ENCODE results near the gene IPO9.
"Not testable (repeated sequence)": the region's sequence is repeated elsewhere in the genome, so short reads cannot be mapped to it uniquely, and the experiment has no call there.

Gene IPO9

GRCh38 chr1:201889090-201889968 lies 60.4 kb downstream of the IPO9 start:
- DNase-seq = no peak

DNA sequence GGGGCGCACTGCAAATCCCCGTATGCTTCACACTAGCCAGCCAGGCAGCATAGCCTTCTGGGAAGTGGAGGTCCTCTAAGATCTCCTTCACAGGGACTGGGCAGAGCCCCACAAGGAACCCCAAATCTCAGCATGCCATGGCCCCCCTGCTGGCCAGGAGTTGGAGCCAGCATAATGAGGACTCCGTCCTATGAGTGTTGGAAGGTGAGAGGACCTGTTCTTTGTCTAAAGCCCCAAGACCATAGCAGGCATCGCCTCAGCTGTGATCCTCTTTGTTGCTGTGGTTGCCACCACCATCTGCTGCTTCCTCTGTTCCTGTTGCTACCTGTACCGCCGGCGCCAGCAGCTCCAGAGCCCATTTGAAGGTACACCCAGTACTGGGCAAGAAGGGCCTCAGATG lies 61.3 kb downstream of the IPO9 start:
- no peak for DNase-seq

GRCh38 chr1:201890806-201891450 lies 62.0 kb downstream of the IPO9 start:
- DNase-seq = no peak

DNA sequence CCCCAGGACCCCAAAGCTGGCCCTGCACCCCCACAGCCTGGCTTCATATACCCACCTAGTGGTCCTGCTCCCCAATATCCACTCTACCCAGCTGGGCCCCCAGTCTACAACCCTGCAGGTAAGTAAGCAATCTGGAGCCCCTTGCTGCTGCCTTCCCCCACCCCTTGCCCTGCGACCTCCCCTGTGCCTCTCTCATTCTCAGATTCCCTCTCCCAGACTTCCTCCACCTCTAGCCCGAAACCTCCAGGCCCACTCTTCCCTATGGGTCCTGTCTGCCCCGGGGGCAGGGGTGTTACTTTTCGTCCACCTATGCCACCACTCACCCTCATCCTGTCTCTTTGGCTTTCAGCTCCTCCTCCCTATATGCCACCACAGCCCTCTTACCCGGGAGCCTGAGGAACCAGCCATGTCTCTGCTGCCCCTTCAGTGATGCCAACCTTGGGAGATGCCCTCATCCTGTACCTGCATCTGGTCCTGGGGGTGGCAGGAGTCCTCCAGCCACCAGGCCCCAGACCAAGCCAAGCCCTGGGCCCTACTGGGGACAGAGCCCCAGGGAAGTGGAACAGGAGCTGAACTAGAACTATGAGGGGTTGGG lies 62.6 kb downstream of the IPO9 start:
- no peak for DNase-seq

DNA sequence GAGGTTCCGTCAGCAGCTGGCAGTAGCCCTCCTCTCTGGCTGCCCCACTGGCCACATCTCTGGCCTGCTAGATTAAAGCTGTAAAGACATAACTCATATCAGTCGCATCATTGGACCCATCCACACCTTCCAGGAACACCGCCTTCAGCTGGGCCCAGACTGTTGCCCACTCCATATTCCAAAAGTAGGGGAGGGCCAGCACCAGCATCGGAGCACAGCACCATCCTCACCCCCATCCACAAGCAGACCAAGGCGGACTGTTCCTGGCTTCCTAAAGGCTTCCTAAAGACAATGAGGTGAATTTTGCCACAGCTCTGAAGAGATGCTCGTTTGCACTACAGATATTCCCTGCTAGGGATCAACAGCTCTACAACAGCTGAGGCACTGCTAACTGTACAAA lies 63.3 kb downstream of the IPO9 start:
- no peak for DNase-seq

GRCh38 chr1:201893431-201893830 lies 64.5 kb downstream of the IPO9 start:
- no peak for DNase-seq

DNA sequence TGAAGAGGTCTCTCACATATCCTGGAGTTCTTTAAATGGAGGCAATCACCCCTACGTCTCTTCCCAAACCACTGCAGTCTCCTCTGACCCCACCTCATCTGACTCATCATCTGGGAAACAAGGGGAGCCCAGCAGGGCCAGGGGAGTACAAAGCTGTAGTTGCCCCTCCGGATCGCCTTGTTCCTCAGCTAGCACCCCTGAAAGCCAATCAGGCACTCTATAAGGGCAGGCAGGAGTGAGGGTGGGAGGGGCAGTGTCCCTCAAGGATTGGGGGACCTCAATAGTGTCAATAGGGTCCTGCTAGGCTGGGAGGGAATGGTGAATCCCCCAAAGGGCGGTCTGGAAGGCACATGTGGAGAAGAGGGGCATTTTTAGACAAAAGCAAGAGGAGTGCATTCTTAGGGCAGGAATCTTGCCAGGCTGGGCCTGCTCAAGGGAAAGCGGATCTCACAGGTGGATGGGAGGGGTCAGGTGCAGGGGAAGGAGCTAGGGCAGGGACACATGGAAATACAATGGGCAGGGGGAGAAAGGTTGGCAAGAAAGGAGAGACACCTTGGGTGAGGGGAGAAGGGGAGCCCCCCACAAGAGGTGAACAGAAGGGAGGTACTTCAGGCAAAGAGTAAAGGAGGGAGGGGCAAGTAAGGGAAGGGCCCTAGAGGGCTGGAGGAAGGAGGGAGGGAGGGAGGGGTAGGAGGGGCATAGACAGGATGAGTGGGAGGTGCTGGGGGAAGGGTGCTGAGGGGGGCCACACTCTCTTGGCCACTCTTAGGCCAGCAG lies 65.6 kb downstream of the IPO9 start:
- DNase-seq = no peak

GRCh38 chr1:201895120-201895665 lies 66.2 kb downstream of the IPO9 start:
- no peak for DNase-seq

DNA sequence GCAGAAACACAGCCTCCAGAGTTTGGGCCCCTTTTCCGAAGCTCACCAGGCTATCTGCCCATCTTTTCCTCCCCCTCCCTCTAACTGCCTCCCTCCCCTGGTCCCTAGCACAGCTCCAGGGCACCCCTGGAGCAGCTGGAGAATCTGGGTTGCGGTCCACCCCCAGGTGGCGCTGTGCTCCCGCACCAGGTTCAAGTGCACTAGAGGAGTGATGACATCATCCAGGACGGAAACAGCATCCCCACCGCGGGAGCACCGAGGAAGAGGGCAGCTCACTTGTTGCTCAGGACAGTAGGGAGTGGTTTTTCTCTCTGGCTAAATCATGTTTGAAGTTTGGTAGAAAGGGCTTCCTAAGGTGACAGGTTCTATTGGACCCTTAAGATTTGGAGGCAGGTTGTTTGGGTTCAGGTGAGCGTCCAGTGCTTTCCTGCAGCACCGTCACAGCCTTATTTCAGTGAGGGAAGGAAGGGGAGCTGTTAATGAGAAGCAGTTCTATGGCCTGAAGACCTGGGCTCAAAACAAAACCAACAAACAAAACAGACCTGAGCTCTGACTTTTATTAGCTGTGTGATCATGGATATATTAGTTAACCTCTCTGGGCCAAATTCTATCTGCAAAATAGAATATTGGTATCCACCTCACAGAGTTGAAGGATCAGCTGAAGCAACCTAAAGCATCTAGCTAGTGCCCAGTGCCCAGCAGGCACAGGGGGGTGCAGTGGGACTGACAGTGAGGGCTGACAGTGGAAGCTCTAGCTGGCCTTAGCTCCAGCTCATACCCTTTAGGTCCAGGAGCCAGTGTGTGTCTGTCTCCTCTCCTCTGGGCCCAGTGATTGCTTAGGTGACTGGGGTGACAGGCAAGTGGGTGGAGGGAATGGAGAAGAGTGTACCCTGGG lies 67.2 kb downstream of the IPO9 start:
- peak; percentile 95 for DNase-seq

DNA sequence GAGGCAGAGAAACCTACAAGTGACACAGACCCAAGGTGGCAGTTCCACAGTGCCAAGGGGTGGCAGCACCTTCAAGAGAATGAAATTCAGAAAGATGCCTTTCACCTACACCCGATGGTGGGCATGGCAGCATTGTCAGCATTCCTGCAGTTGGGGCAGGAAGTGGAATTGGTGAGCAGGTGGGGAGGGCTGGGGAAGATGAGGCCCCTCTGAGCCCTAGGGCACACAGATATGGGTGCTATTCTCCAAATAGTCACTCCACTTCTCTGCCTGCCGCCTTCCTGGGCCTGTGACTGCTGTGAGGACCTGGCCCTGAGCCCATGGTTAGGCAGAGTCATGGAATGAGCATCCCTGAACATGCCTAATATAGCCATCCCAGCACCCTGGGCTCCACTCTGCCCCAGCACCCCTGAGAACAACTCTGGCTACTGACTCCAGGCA lies 68.0 kb downstream of the IPO9 start:
- DNase-seq = no peak

- no peak for DNase-seq
Observed at GRCh38 chr1:201898240-201898894, 69.4 kb downstream of the IPO9 start.

GRCh38 chr1:201898992-201899391 lies 70.0 kb downstream of the IPO9 start:
- DNase-seq = no peak

DNA sequence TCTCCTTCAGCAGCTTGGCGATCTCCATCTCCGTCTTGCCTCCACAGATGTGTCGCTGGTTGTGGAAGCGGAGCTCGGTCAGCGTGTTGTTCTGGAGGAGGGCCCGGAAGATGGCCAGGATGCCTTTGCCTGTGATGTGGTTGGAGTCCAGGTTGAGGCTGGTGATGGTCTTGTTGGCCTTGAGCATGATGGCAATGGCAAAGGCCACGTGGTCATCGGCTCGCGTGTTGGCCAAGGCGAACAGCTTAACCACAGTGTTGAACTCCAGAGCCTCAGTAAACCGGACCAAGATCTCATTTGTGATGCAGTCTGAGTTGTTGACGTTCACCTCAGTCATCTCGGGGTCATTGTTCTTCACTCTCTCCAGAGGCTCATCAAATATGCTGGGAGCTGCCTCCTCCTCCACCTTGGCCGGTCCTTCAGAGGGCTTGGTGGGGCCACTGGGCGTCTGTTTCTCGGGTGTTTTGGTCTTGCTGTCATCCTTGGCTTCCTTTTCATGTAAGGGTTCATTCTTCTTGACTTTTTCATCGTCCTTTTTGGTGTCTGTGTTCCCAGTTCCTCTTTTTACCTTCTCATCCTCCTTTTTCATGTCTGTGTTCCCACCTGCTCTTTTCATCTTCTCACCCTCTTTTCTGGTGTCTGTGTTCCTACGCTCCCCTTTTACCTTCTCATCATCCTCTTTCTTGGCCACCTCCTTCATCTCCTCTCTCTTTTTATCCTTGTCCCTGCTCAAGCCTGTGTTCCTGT lies 70.9 kb downstream of the IPO9 start:
- DNase-seq = no peak

- no peak for DNase-seq
Observed at GRCh38 chr1:201900476-201900875, 71.5 kb downstream of the IPO9 start.

GRCh38 chr1:201901036-201901435 lies 72.1 kb downstream of the IPO9 start:
- DNase-seq = not testable (repeated sequence)

GRCh38 chr1:201902198-201902597 lies 73.2 kb downstream of the IPO9 start:
- DNase-seq = no peak

GRCh38 chr1:201903135-201903534 lies 74.2 kb downstream of the IPO9 start:
- no peak for DNase-seq

GRCh38 chr1:201904579-201904978 lies 75.6 kb downstream of the IPO9 start:
- DNase-seq = no peak

GRCh38 chr1:201905234-201905890 lies 76.4 kb downstream of the IPO9 start:
- DNase-seq = no peak

GRCh38 chr1:201906336-201906735 lies 77.4 kb downstream of the IPO9 start:
- no peak for DNase-seq

All from eye (tissue), 1 donor.